Spinal cord (tissue), 10 donors: ENCODE measurements around the gene VGLL4. TPM values are rescaled to one million over a fixed set of nuclear protein-coding genes. Genes with fewer than 3 reads are reported as not detected.

ENCODE experiments used
- DNase-seq, 6 donors: peaks; one replicate each; pipeline versions ENCODE4 v3.0.0 to v3.0.0-alpha.2; 2013 to 2015; ENCODE audit warnings: low spot score in 6 of 6, low read depth in 4 of 6
- H3K27ac ChIP-seq: one replicate; pipeline ENCODE4 v1.5.1; 2013; ENCODE audit warnings: low read depth, low read length, control low read depth
- H3K27me3 ChIP-seq: one replicate; pipeline ENCODE4 v1.6.1; 2013; ENCODE audit warnings: low read length; ENCODE audit not compliant: control insufficient read depth, insufficient read depth
- H3K36me3 ChIP-seq: one replicate; pipeline ENCODE4 v1.6.1; 2013; ENCODE audit warnings: low read length; ENCODE audit not compliant: control insufficient read depth, insufficient read depth
- H3K4me1 ChIP-seq: one replicate; pipeline ENCODE4 v1.6.1; 2013; ENCODE audit warnings: low read length; ENCODE audit not compliant: control insufficient read depth, insufficient read depth
- H3K4me3 ChIP-seq: one replicate; pipeline ENCODE4 v1.5.1; 2013; ENCODE audit warnings: low read depth, low read length, control low read depth
- H3K9me3 ChIP-seq: one replicate; pipeline ENCODE4 v1.6.1; 2013; ENCODE audit warnings: low read length; ENCODE audit not compliant: control insufficient read depth, insufficient read depth
- WGBS: methylation state at CpG from one replicate; pipeline ENCODE4 v1.1.5; 2013; ENCODE audit warnings: missing lambda C conversion rate; ENCODE audit not compliant: insufficient coverage; 5-methylcytosine and 5-hydroxymethylcytosine counted together
- polyA plus RNA-seq, 2 donors: library from polyadenylated mRNA; unstranded; fragments of 120-200 nt; gene quantifications; one replicate each; pipeline ENCODE4 v1.2.1, GENCODE V29; 2013; ENCODE audit not compliant: insufficient read length in 2 of 2
- total RNA-seq, 2 donors: library from RNA; depleted of rRNA in 1 of 2; stranded (reverse); fragments of 120-200 nt in 1 of 2; fragments of >200 nt in 1 of 2; gene quantifications; one replicate each; pipeline versions ENCODE4 v1.2.3 to v1.2.4, GENCODE V29; 2013 to 2014
- donor health status: healthy.

The VGLL4 gene
- total and polyA plus RNA-seq, 4 donors, result 87.8 to 174 (median 94.8) TPM

- H3K27ac ChIP-seq, result peak overlapping the region; percentile 85
- no peaks in the 10 kb centered on the region for H3K27me3 ChIP-seq
- peaks cover 80% of the 10 kb centered on the region for H3K36me3 ChIP-seq
- DNase-seq, result peak in 2 of 6 donors; percentile 70 to 82
- peaks cover 95% of the 10 kb centered on the region for H3K4me1 ChIP-seq
- H3K4me3 ChIP-seq, result no peak overlapping the region
- 56% methylated on average over 7 of the region's 16 CpGs for WGBS
- no peaks in the 10 kb centered on the region for H3K9me3 ChIP-seq
Observed at GRCh38 chr3:11556851-11557644, 86.7 kb downstream of the VGLL4 start.

GRCh38 chr3:11555881-11556633 is 87.7 kb downstream of the VGLL4 start:
- DNase-seq, result no peak
- Histone ChIP-seq H3K27me3 (no peaks in the 10 kb centered on the region), H3K4me1 (peaks cover 85% of the 10 kb centered on the region), H3K4me3 (no peak overlapping the region), H3K36me3 (peaks cover 71% of the 10 kb centered on the region), H3K9me3 (no peaks in the 10 kb centered on the region), H3K27ac (peak overlapping the region; percentile 85)
- 49% methylated on average over 18 of the region's 23 CpGs for WGBS

DNA sequence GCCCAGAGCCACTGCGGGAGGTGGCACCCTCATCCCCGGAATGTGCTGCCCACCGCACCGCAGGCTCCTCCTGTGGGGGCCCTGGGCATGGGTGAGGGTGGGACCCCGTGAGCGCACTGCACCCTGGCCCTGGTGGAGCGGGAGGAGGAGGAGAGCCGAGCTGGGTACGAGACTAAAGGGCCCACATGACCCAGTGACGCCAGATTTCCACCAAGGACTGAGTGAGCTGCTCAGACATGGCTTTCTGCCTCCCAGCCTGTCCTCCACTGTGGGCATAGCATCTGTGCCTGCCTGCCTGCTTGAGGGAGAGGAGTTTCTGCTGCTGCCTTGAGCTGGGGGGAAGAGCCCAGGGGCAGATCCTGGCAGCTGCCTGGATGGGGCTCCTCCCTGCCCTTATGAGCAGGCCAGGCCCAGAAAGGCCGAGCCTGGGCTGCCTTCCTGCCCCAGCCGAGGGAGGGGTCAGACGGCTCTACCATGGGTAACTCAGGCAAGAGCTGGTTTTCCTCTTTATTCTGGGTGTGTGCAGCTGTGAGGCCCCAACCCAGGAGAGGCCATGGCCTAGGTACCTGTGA is 88.4 kb downstream of the VGLL4 start:
- Histone ChIP-seq H3K36me3 (peaks cover 63% of the 10 kb centered on the region), H3K27ac (peak overlapping the region; percentile 85), H3K27me3 (no peaks in the 10 kb centered on the region), H3K4me3 (no peak overlapping the region), H3K4me1 (peaks cover 77% of the 10 kb centered on the region), H3K9me3 (no peaks in the 10 kb centered on the region)
- 82% methylated on average over 13 of the region's 13 CpGs for WGBS
- DNase-seq, result no peak

DNA sequence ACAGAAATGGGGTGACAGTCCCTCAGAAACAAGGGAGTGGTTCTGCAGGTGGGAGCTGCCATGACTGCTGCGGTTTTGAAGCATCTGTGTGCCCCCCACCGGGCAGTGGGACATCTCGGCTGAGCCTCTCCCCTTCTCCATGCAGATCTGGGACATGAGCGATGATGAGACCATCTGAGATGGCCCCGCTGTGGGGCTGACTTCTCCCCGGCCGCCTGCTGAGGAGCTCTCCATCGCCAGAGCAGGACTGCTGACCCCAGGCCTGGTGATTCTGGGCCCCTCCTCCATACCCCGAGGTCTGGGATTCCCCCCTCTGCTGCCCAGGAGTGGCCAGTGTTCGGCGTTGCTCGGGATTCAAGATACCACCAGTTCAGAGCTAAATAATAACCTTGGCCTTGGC is 89.0 kb downstream of the VGLL4 start:
- no peak for DNase-seq
- WGBS, result 81% methylated on average over 12 of the region's 12 CpGs
- Histone ChIP-seq H3K27me3 (no peaks in the 10 kb centered on the region), H3K4me3 (no peak overlapping the region), H3K4me1 (peaks cover 71% of the 10 kb centered on the region), H3K36me3 (peaks cover 62% of the 10 kb centered on the region), H3K27ac (peak overlapping the region; percentile 85), H3K9me3 (no peaks in the 10 kb centered on the region)

DNA sequence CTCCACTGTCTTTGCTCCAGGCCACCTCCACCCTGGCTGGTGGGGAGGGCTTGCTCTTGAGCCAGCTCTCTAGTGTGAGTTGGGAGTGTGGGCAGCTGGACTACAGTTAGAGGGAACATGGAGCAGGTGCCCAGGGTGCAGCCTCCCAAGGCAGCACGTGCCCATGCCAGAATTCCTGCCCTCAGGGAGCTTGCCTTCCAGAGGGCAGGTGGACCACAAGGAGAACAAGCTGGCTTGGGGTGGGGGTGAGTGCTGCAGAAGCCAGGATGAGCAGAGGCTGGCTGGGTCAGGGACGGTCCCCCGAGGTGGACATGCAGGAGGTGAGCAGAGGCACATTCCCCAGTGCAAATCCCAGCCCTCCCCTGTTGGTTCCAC is 89.5 kb downstream of the VGLL4 start:
- H3K36me3 ChIP-seq, result peaks cover 61% of the 10 kb centered on the region
- no peaks in the 10 kb centered on the region for H3K27me3 ChIP-seq
- WGBS, result 88% methylated on average over 2 of the region's 3 CpGs
- DNase-seq, result no peak
- no peaks in the 10 kb centered on the region for H3K9me3 ChIP-seq
- H3K27ac ChIP-seq, result peak overlapping the region; percentile 78
- H3K4me1 ChIP-seq, result peaks cover 67% of the 10 kb centered on the region
- H3K4me3 ChIP-seq, result no peak overlapping the region

DNA sequence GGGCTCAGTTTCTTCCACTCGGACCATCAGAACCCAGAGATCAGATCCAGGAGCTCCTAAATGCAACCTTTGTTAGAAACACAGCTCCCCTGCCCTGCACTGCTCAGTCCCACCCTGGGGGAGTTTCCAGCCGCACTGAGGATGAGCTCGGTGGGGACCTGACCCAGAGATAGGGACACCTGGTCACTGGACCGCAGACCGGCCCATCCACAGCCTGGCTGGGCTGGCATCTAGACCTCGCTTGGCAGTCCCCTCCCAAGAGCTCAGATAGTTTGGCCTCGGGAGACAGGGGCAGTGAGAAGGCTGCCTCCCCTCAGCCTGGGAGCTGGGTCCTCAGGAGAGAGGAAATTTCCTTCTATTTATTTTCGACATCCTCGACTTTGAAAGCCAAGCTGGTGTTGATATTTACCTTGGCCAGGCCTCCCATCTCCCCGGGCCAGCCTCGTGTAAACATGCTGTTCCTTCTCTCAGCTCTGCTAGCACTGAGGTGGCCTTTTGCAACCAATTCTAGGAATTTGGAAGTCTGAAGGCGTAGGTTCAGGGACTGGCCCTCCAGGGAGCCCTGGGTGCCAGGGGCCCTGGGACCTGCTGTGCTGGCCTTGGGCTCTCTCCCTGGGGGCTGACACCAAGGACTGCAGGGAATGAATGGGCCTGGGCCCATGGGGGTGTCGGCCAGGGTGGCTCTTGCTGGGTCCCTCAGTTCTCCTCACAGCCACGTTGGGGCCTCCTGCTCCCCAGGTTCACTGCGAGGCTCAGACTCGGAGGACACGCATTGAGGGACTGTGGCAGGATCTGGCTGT is 90.1 kb downstream of the VGLL4 start:
- Histone ChIP-seq H3K27me3 (no peaks in the 10 kb centered on the region), H3K4me3 (no peak overlapping the region), H3K9me3 (no peaks in the 10 kb centered on the region), H3K27ac (peak overlapping the region; percentile 78), H3K4me1 (peaks cover 62% of the 10 kb centered on the region), H3K36me3 (peaks cover 55% of the 10 kb centered on the region)
- WGBS, result 75% methylated on average over 16 of the region's 17 CpGs
- peak in 1 of 6 donors; percentile 71 for DNase-seq

- no peak for DNase-seq
- Histone ChIP-seq H3K4me1 (peaks cover 57% of the 10 kb centered on the region), H3K9me3 (no peaks in the 10 kb centered on the region), H3K4me3 (no peak overlapping the region), H3K27me3 (no peaks in the 10 kb centered on the region), H3K27ac (peak overlapping the region; percentile 38), H3K36me3 (peaks cover 47% of the 10 kb centered on the region)
- 84% methylated on average over 8 of the region's 16 CpGs for WGBS
Observed at GRCh38 chr3:11552289-11553264, 91.1 kb downstream of the VGLL4 start.

- no peak overlapping the region for H3K4me3 ChIP-seq
- no peak for DNase-seq
- no peaks in the 10 kb centered on the region for H3K9me3 ChIP-seq
- peaks cover 42% of the 10 kb centered on the region for H3K4me1 ChIP-seq
- peaks cover 37% of the 10 kb centered on the region for H3K36me3 ChIP-seq
- WGBS, result 93% methylated on average over 14 of the region's 17 CpGs
- H3K27ac ChIP-seq, result no peak overlapping the region
- H3K27me3 ChIP-seq, result no peaks in the 10 kb centered on the region
Observed at GRCh38 chr3:11551036-11551435, 92.7 kb downstream of the VGLL4 start.
